GM19023 (cell line): ENCODE measurements around the gene TRIM44.
"Not testable (repeated sequence)": the region's sequence is repeated elsewhere in the genome, so short reads cannot be mapped to it uniquely, and the experiment has no call there.

Source experiments
- ATAC-seq: cut with Tn5 transposase; IDR thresholded peaks from one replicate; pipeline ENCODE4 v1.9.1; 2021; ENCODE audit warnings: mild to moderate bottlenecking, moderate library complexity; ENCODE audit not compliant: unreplicated experiment

The TRIM44 gene

GRCh38 chr11:35846874-35847273 lies 184.3 kb downstream of the TRIM44 start:
- no peak for ATAC-seq

GRCh38 chr11:35847473-35847872 lies 184.9 kb downstream of the TRIM44 start:
- no peak for ATAC-seq

- no peak for ATAC-seq
Observed at GRCh38 chr11:35848616-35849015, 186.0 kb downstream of the TRIM44 start.

- no peak for ATAC-seq
Observed at GRCh38 chr11:35850191-35850590, 187.6 kb downstream of the TRIM44 start.

GRCh38 chr11:35851342-35851741 lies 188.8 kb downstream of the TRIM44 start:
- no peak for ATAC-seq

GRCh38 chr11:35852056-35852455 lies 189.5 kb downstream of the TRIM44 start:
- ATAC-seq = no peak

GRCh38 chr11:35853971-35854370 lies 191.4 kb downstream of the TRIM44 start:
- ATAC-seq = no peak

GRCh38 chr11:35855671-35856070 lies 193.1 kb downstream of the TRIM44 start:
- ATAC-seq = no peak

- ATAC-seq = no peak
Observed at GRCh38 chr11:35856259-35856658, 193.7 kb downstream of the TRIM44 start.

- no peak for ATAC-seq
Observed at GRCh38 chr11:35856756-35857155, 194.2 kb downstream of the TRIM44 start.

GRCh38 chr11:35857922-35858321 lies 195.3 kb downstream of the TRIM44 start:
- ATAC-seq = no peak

- ATAC-seq = no peak
Observed at GRCh38 chr11:35859301-35859700, 196.7 kb downstream of the TRIM44 start.

GRCh38 chr11:35860194-35860593 lies 197.6 kb downstream of the TRIM44 start:
- not testable (repeated sequence) for ATAC-seq

GRCh38 chr11:35861191-35861590 lies 198.6 kb downstream of the TRIM44 start:
- ATAC-seq = no peak

- ATAC-seq = no peak
Observed at GRCh38 chr11:35862666-35863065, 200.1 kb downstream of the TRIM44 start.

GRCh38 chr11:35864131-35864530 lies 201.6 kb downstream of the TRIM44 start:
- ATAC-seq = no peak

- no peak for ATAC-seq
Observed at GRCh38 chr11:35866601-35867000, 204.0 kb downstream of the TRIM44 start.
